K562 (cell line): ENCODE measurements around the gene NT5C2. TPM values are rescaled to one million over a fixed set of nuclear protein-coding genes. Genes with fewer than 3 reads are reported as not detected.

Experiments used
- MAFF ChIP-seq: IDR thresholded peaks from 2 replicates; pipeline ENCODE4 v1.6.1; 2012; ENCODE audit warnings: low read length, improper control_type of control experiment
- MAFG ChIP-seq: fragments of 450-650 bp; conservative IDR thresholded peaks from 2 replicates; pipeline ENCODE4 v1.6.1; 2016; ENCODE audit warnings: missing genetic modification characterization, missing compliant biosample characterization
- MYC ChIP-seq, 2 experiments: fragments of 250-450 bp in 1 of 2; sonication (Bioruptor Pico) in 1 of 2; IDR thresholded peaks; 2 replicates each; pipeline versions ENCODE4 v1.5.1 to v1.6.1; 2012 to 2021; ENCODE audit warnings: low read depth in 2 of 2, borderline replicate concordance in 1 of 2, improper control_type of control experiment in 1 of 2, low read length in 1 of 2, mild to moderate bottlenecking in 1 of 2, moderate library complexity in 1 of 2
- PRDM10 ChIP-seq: fragments of 450-650 bp; IDR thresholded peaks from 2 replicates; pipeline ENCODE4 v1.6.1; 2018; ENCODE audit not compliant: partially characterized antibody
- ZNF318 ChIP-seq, 2 experiments: fragments of 450-650 bp; IDR thresholded peaks; 2 replicates each; pipeline ENCODE4 v1.6.1; 2016; ENCODE audit warnings: mild to moderate bottlenecking in 2 of 2, borderline replicate concordance in 1 of 2, low read depth in 1 of 2, moderate library complexity in 1 of 2
- ZNF395 ChIP-seq: fragments of 200-800 bp; sonication (Bioruptor generic); IDR thresholded peaks from 2 replicates; pipeline ENCODE4 v1.6.1; 2017; ENCODE audit warnings: missing genetic modification characterization, missing compliant biosample characterization
- ZNF561 ChIP-seq: fragments of 450-650 bp; formaldehyde crosslinking; conservative IDR thresholded peaks from 2 replicates; pipeline ENCODE4 v1.4.0; 2020; ENCODE audit warnings: mild to moderate bottlenecking, moderate library complexity
- polyA plus RNA-seq, 8 experiments: library from polyadenylated mRNA; depleted of rRNA in 4 of 8; stranded (reverse) in 5 of 8; unstranded in 3 of 8; fragments of >200 nt; fragmentation: Nextera tagmentation in 2 of 8; fragmentation: Illumina TruSeq in 1 of 8; extraction: Ambion mirVana in 2 of 8; extraction: Trizol in 1 of 8; gene quantifications; 2 replicates each; pipeline versions ENCODE4 v1.2.1 to v1.2.3, GENCODE V29; 2011 to 2014; ENCODE audit warnings: inconsistent platforms in 1 of 8, missing spikeins in 1 of 8
- total RNA-seq, 7 experiments: library from RNA; depleted of rRNA in 6 of 7; stranded (reverse); fragments of >200 nt in 6 of 7; fragmentation: Illumina TruSeq in 2 of 7; extraction: Trizol in 2 of 7; gene quantifications; 2 replicates each; pipeline versions ENCODE4 v1.2.1 to v1.2.3, GENCODE V29; 2011 to 2021; ENCODE audit warnings: low replicate concordance in 1 of 7

Gene NT5C2
- total and polyA plus RNA-seq, 9 of the 15 experiments (the other 6 are each of a cell fraction or from before 2014, with no cell fraction given), result 11.3 to 45.2 (median 27.7) TPM

- TF ChIP-seq MAFG (no peak), ZNF395 (CRISPR knock-in tag) (no peak), PRDM10 (no peak), MYC (IDR thresholded peaks at IDR 0.05; ENCODE audit: low read depth, low read length) (no peak), MYC (CRISPR knock-in tag; IDR thresholded peaks at IDR 0.05; ENCODE audit: borderline replicate concordance, low read depth) (no peak), MAFF (no peak), ZNF561 (no peak), ZNF318 (IDR thresholded peaks at IDR 0.05; ENCODE audit: borderline replicate concordance in 1 of 2, low read depth in 1 of 2) (no peak)
These were observed 38.0 kb upstream of the NT5C2 start (continued) for GRCh38 chr10:103231047-103231551.
